ENCODE data around the gene TF. TPM values are rescaled to one million over a fixed set of nuclear protein-coding genes. Genes with fewer than 3 reads are reported as not detected.

The TF gene
- total RNA-seq, 4 donors from 2014 or later: 0.15 to 4.2 (median 1.2) TPM

DNA sequence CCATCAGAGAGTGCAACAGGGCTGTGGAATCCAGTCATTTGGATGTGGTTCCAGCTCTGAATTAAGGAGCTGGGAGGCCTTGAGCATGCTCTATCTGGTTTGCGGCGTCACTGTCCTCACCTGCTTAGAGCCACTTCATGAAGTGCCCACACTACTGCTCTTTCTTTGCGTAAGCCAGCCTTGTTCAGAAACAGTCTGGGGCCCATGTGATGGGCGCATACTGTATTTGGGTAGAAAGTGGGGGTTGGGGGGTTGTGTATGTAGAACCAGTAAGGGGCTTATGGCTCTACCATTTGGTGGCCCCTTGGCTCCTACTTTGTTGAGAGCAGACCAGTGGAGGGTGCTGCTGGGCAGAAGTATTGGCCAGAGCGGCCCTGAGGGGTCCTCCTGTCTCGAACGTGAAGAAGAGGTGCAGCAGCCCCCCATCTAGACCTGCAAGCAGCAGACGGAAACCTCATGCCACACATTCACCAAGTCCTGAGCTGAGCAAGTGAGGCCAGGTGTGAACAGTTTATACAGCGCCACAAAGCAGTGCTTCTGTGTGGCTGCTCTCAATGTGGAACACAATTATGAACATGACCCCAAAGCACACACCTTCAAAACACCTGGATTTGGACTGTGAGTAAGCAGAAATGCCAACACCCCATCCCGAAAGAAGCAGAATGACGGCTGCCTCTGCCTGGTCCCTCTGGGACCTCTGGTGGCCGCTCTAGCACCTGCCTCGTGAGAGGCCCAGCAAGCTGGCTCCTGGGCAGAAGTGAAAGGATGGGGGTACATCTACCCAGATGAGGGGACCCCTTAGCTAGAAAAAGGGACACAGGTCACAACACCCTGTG, 86.0 kb downstream of the TF start:
- no peak overlapping the region for H3K27ac ChIP-seq
- H3K36me3 ChIP-seq: no peaks in the 10 kb centered on the region
- no peaks in the 10 kb centered on the region for H3K27me3 ChIP-seq
- TF ChIP-seq POLR2A (IDR thresholded peaks at IDR 0.05): no peak
- TF ChIP-seq, protein P1, sequence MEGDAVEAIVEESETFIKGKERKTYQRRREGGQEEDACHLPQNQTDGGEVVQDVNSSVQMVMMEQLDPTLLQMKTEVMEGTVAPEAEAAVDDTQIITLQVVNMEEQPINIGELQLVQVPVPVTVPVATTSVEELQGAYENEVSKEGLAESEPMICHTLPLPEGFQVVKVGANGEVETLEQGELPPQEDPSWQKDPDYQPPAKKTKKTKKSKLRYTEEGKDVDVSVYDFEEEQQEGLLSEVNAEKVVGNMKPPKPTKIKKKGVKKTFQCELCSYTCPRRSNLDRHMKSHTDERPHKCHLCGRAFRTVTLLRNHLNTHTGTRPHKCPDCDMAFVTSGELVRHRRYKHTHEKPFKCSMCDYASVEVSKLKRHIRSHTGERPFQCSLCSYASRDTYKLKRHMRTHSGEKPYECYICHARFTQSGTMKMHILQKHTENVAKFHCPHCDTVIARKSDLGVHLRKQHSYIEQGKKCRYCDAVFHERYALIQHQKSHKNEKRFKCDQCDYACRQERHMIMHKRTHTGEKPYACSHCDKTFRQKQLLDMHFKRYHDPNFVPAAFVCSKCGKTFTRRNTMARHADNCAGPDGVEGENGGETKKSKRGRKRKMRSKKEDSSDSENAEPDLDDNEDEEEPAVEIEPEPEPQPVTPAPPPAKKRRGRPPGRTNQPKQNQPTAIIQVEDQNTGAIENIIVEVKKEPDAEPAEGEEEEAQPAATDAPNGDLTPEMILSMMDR (IDR thresholded peaks at IDR 0.05): no peak
- H3K4me1 ChIP-seq: no peaks in the 10 kb centered on the region
- no peak overlapping the region for H3K4me3 ChIP-seq (replicated peaks in 1 of 3)
- WGBS, 2 donors: 81 to 95% methylated on average over 13 of the region's 13 CpGs
- no peaks in the 10 kb centered on the region for H3K9me3 ChIP-seq
- intact Hi-C loops (cut with DNase I): no loop called here
- no peak for DNase-seq

DNA sequence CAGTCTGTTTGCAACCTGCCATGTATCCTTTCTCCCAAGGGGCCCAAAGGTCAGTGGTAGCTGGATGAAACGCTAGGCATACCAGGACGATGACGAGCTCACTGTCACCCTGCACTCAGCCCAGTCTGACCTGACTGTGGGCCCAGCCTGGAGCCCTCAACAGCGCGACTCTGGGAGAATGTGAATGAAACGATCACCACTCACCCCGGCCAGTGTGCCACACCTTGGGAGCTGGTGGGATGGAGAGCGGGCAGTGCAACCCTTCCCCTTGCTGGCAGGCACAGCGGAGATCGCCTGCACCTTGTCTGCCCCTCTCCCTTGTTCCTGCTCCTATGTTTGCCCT, 86.6 kb downstream of the TF start:
- Histone ChIP-seq H3K4me1 (no peaks in the 10 kb centered on the region), H3K27me3 (no peaks in the 10 kb centered on the region)
- intact Hi-C loops (cut with DNase I): no loop called here

DNA sequence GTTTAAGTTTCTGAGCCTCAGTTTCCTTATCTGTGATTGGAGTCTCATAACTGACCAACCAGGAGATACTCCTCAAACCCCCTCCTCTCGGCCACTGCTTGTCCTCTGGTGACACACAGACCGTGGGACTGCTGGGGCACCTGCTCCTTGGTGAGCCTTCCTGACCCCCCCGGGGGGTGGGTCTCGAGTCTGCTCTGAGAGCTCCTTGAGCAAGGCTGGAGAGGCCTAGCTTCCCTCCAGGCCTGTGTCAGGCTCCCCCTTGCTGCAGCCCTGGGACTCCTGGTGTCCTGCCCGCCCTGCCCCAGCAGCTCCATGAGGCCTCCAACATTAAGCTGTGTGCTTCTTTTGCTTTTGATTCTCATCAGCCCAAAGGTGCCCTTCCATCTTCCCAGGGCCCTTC, 87.1 kb downstream of the TF start:
- 70 to 76% methylated on average over 5 of the region's 5 CpGs for WGBS, 2 donors
- H3K9me3 ChIP-seq: no peaks in the 10 kb centered on the region
- TF ChIP-seq, protein P1 (IDR thresholded peaks at IDR 0.05): no peak
- no peak for TF ChIP-seq POLR2A (IDR thresholded peaks at IDR 0.05)
- no peaks in the 10 kb centered on the region for H3K4me1 ChIP-seq
- intact Hi-C loops (cut with DNase I): no loop called here
- no peak for DNase-seq
- no peak overlapping the region for H3K27ac ChIP-seq
- no peaks in the 10 kb centered on the region for H3K27me3 ChIP-seq
- H3K36me3 ChIP-seq: no peaks in the 10 kb centered on the region
- H3K4me3 ChIP-seq (replicated peaks in 1 of 3): no peak overlapping the region

More for the DNA sequence above, 86.6 kb downstream of the TF start:
- Histone ChIP-seq H3K36me3 (no peaks in the 10 kb centered on the region), H3K27ac (no peak overlapping the region), H3K4me3 (replicated peaks in 1 of 3) (no peak overlapping the region), H3K9me3 (no peaks in the 10 kb centered on the region)
- no peak for TF ChIP-seq POLR2A (IDR thresholded peaks at IDR 0.05)
- TF ChIP-seq, protein P1 (IDR thresholded peaks at IDR 0.05): no peak
- WGBS, 2 donors: 93 to 96% methylated on average over 7 to 10 of the region's 10 CpGs
- DNase-seq: no peak

DNA sequence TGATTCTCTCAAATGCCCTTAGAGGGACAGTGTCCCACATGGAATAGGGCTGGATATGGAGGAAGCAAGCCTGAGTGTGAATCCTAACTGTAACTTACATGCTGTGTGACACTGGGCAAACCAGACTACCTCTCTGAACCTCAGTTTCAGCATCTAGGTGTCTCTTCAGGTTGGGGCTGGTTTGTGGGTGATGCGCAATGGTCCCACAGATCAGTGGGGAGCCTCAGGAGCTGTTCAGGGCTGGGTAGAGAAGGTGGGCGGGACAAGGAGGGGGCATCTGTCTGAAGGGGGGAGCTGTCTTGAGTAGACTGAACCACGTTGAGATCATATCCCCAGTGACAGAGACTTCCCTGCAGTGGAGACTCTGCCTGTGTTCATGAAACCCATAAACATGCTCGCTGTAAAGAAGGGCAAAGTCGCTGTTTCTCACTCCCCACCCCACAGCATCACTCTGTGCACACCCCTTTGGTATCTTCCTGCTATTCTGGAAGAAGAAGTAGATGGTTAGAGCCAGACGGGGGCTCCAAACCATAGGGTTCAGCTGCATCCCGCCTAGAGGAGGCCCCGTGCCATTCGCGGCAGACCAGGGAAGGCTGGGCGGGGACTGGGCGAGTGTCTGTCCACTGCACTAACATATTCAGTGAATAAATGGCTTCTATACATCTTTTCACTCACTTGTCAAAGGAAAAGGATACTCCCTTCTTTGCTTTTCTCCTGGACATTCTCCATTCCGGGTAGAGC, 87.9 kb downstream of the TF start:
- H3K27ac ChIP-seq: no peak overlapping the region
- intact Hi-C loops (cut with DNase I): no loop called here
- H3K27me3 ChIP-seq: no peaks in the 10 kb centered on the region
- no peaks in the 10 kb centered on the region for H3K36me3 ChIP-seq
- H3K4me1 ChIP-seq: no peaks in the 10 kb centered on the region
- 93% methylated on average over 13 of the region's 13 CpGs for WGBS, 2 donors
- DNase-seq: no peak
- TF ChIP-seq, protein P1 (IDR thresholded peaks at IDR 0.05): no peak
- TF ChIP-seq POLR2A (IDR thresholded peaks at IDR 0.05): no peak
- H3K9me3 ChIP-seq: no peaks in the 10 kb centered on the region
- no peak overlapping the region for H3K4me3 ChIP-seq (replicated peaks in 1 of 3)
